HepG2 (cell line): ENCODE results near the gene PEPD. TPM values are rescaled to one million over a fixed set of nuclear protein-coding genes. Genes with fewer than 3 reads are reported as not detected.

Source experiments
- CEBPB ChIP-seq: IDR thresholded peaks from 2 replicates; pipeline ENCODE4 v1.6.1; 2011; ENCODE audit warnings: low read depth, low read length, improper control_type of control experiment, borderline replicate concordance
- CREB3 ChIP-seq: sonication (generic); formaldehyde crosslinking; IDR thresholded peaks from 2 replicates; pipeline ENCODE4 v1.5.0; 2020; ENCODE audit warnings: missing genetic modification reagents
- FOXO1 ChIP-seq: sonication (generic); formaldehyde crosslinking; IDR thresholded peaks from 2 replicates; pipeline ENCODE4 v1.4.0; 2020; ENCODE audit warnings: missing genetic modification reagents
- GZF1 ChIP-seq: sonication (generic); formaldehyde crosslinking; IDR thresholded peaks from 2 replicates; pipeline ENCODE4 v1.5.1; 2020; ENCODE audit warnings: mild to moderate bottlenecking, missing genetic modification reagents
- HOXA7 ChIP-seq: sonication (generic); formaldehyde crosslinking; IDR thresholded peaks from 2 replicates; pipeline ENCODE4 v1.8.1; 2022; ENCODE audit warnings: mild to moderate bottlenecking, missing genetic modification reagents, moderate library complexity
- KDM2A ChIP-seq: sonication (generic); formaldehyde crosslinking; IDR thresholded peaks from 2 replicates; pipeline ENCODE4 v1.4.0; 2020; ENCODE audit warnings: low read depth, missing genetic modification reagents, borderline replicate concordance
- RNF219 ChIP-seq: sonication (generic); formaldehyde crosslinking; IDR thresholded peaks from 2 replicates; pipeline ENCODE4 v1.5.0; 2020; ENCODE audit warnings: mild to moderate bottlenecking, missing genetic modification reagents
- SKI ChIP-seq: fragments of 450-650 bp; IDR thresholded peaks from one replicate; pipeline ENCODE4 v1.6.1; 2018; ENCODE audit warnings: mild to moderate bottlenecking; ENCODE audit not compliant: partially characterized antibody
- STAG1 ChIP-seq: sonication (generic); formaldehyde crosslinking; IDR thresholded peaks from 2 replicates; pipeline ENCODE4 v1.4.0; 2020; ENCODE audit warnings: missing genetic modification reagents
- STAT5B ChIP-seq: sonication (generic); formaldehyde crosslinking; IDR thresholded peaks from 2 replicates; pipeline ENCODE4 v1.4.0; 2020; ENCODE audit warnings: missing genetic modification reagents
- TP53 ChIP-seq: sonication (generic); formaldehyde crosslinking; conservative IDR thresholded peaks from 2 replicates; pipeline ENCODE4 v1.4.0; 2020; ENCODE audit warnings: missing genetic modification reagents
- TSC22D2 ChIP-seq: sonication (generic); formaldehyde crosslinking; IDR thresholded peaks from 2 replicates; pipeline ENCODE4 v1.5.1; 2020; ENCODE audit warnings: missing genetic modification reagents, mild to moderate bottlenecking, borderline replicate concordance
- ZBTB8A ChIP-seq: sonication (generic); formaldehyde crosslinking; IDR thresholded peaks from 2 replicates; pipeline ENCODE4 v1.4.0; 2020; ENCODE audit warnings: mild to moderate bottlenecking, low read depth, missing genetic modification reagents, borderline replicate concordance
- ZNF12 ChIP-seq: sonication (generic); formaldehyde crosslinking; IDR thresholded peaks from 2 replicates; pipeline ENCODE4 v1.5.0; 2020; ENCODE audit warnings: missing genetic modification reagents
- ZNF335 ChIP-seq: sonication (generic); formaldehyde crosslinking; IDR thresholded peaks from 2 replicates; pipeline ENCODE4 v1.4.0; 2020; ENCODE audit warnings: missing genetic modification reagents
- ZNF543 ChIP-seq: sonication (generic); formaldehyde crosslinking; IDR thresholded peaks from 2 replicates; pipeline ENCODE4 v1.4.0; 2020; ENCODE audit warnings: mild to moderate bottlenecking, missing genetic modification reagents
- ZNF569 ChIP-seq: sonication (generic); formaldehyde crosslinking; IDR thresholded peaks from 2 replicates; pipeline ENCODE4 v1.5.0; 2020; ENCODE audit warnings: mild to moderate bottlenecking, missing genetic modification reagents, moderate library complexity, borderline replicate concordance
- ZNF7 ChIP-seq: IDR thresholded peaks from 2 replicates; pipeline ENCODE4 v1.6.1; 2016; ENCODE audit warnings: missing biosample characterization, missing genetic modification reagents
- ZNF703 ChIP-seq: sonication (generic); formaldehyde crosslinking; IDR thresholded peaks from 2 replicates; pipeline ENCODE4 v1.5.1; 2020; ENCODE audit warnings: missing genetic modification reagents, mild to moderate bottlenecking, moderate library complexity, borderline replicate concordance
- ZNF740 ChIP-seq: sonication (generic); formaldehyde crosslinking; IDR thresholded peaks from 2 replicates; pipeline ENCODE4 v1.4.0; 2020; ENCODE audit warnings: missing genetic modification reagents
- ZNF775 ChIP-seq: sonication (generic); formaldehyde crosslinking; IDR thresholded peaks from 2 replicates; pipeline ENCODE4 v1.4.0; 2020; ENCODE audit warnings: missing genetic modification reagents, mild to moderate bottlenecking, moderate library complexity, borderline replicate concordance
- ZNF800 ChIP-seq: sonication (generic); formaldehyde crosslinking; IDR thresholded peaks from 2 replicates; pipeline ENCODE4 v1.4.0; 2020; ENCODE audit warnings: missing genetic modification reagents
- ZSCAN9 ChIP-seq: IDR thresholded peaks from 2 replicates; pipeline ENCODE4 v1.6.1; 2016; ENCODE audit warnings: borderline replicate concordance
- polyA plus RNA-seq, 8 experiments: library from polyadenylated mRNA; depleted of rRNA in 3 of 8; stranded (reverse) in 7 of 8; unstranded in 1 of 8; fragments of >200 nt; fragmentation: Illumina TruSeq in 4 of 8; extraction: Trizol in 4 of 8; gene quantifications; 2 replicates each; pipeline versions ENCODE4 v1.2.1 to v1.2.3, GENCODE V29; 2011 to 2016; ENCODE audit warnings: low read depth in 4 of 8, missing spikeins in 1 of 8, mixed read lengths in 1 of 8; ENCODE audit not compliant: insufficient read depth in 1 of 8
- total RNA-seq, 5 experiments: library from RNA; depleted of rRNA; stranded (reverse); fragments of >200 nt; fragmentation: Illumina TruSeq; extraction: Trizol; gene quantifications; 2 replicates each; pipeline ENCODE4 v1.2.3, GENCODE V29; 2016; ENCODE audit warnings: low read depth in 1 of 5

The PEPD gene
- total and polyA plus RNA-seq, 2 of the 13 experiments (the other 11 are each of a cell fraction or from before 2014, with no cell fraction given) = 60.7 to 75.1 TPM

GRCh38 chr19:33396701-33397535, 124.7 kb downstream of the PEPD start (continued):
- TF ChIP-seq RNF219 (no peak), ZNF335 (CRISPR knock-in tag) (0 out of 2 replicates have a peak, but pooled peaks have one; percentile 55), ZBTB8A (no peak), ZNF7 (CRISPR knock-in tag) (no peak), GZF1 (CRISPR knock-in tag) (peak; percentile 45; the same call in 1 of the 2 replicates), STAT5B (CRISPR knock-in tag) (0 out of 2 replicates have a peak, but pooled peaks have one; percentile 46), STAG1 (CRISPR knock-in tag) (peak; percentile 52), HOXA7 (CRISPR knock-in tag) (no peak), ZSCAN9 (CRISPR knock-in tag) (peak; percentile 73; the same call in 1 of the 2 replicates), ZNF775 (CRISPR knock-in tag) (no peak), TP53 (CRISPR knock-in tag) (0 out of 2 replicates have a peak, but pooled peaks have one; percentile 18), TSC22D2 (CRISPR knock-in tag) (peak; percentile 60), CEBPB (no peak), ZNF543 (CRISPR knock-in tag) (peak; percentile 67; the same call in 1 of the 2 replicates), CREB3 (CRISPR knock-in tag) (no peak), ZNF703 (CRISPR knock-in tag) (no peak), SKI (peak; percentile 90), ZNF569 (CRISPR knock-in tag) (no peak), FOXO1 (CRISPR knock-in tag) (peak; percentile 87), ZNF800 (CRISPR knock-in tag) (no peak), KDM2A (CRISPR knock-in tag) (peak; percentile 61; the same call in 1 of the 2 replicates), ZNF740 (CRISPR knock-in tag) (peak; percentile 97), ZNF12 (CRISPR knock-in tag) (0 out of 2 replicates have a peak, but pooled peaks have one; percentile 28)
